Activated naive CD4-positive, alpha-beta T cell treated with anti-CD3 and anti-CD28 coated beads for 36 hours (primary cell): ENCODE results near the gene NOTCH1. TPM values are rescaled to one million over a fixed set of nuclear protein-coding genes. Genes with fewer than 3 reads are reported as not detected.
"Not testable (repeated sequence)": the region's sequence is repeated elsewhere in the genome, so short reads cannot be mapped to it uniquely, and the experiment has no call there.

ENCODE experiments used
- CTCF ChIA-PET: fragments of 350-600 bp; sonication (Branson Sonifier 250); formaldehyde crosslinking; loops from one replicate; lab custom pipeline; 2021; ENCODE audit warnings: antibody characterized with exemption; lab: Charles Lee
- DNase-seq: peaks from one replicate; pipeline ENCODE4 v3.0.0-alpha.2; 2020
- H3K27ac Mint-ChIP-seq: one replicate; pipeline ENCODE4 v1.8.0; 2021; ENCODE audit warnings: mild to moderate bottlenecking, mixed read lengths
- H3K27me3 Mint-ChIP-seq: one replicate; pipeline ENCODE4 v1.8.0; 2021; ENCODE audit warnings: low read depth, mixed read lengths
- H3K36me3 Mint-ChIP-seq: one replicate; pipeline ENCODE4 v1.8.0; 2021; ENCODE audit warnings: low read depth, mixed read lengths
- H3K4me1 Mint-ChIP-seq: one replicate; pipeline ENCODE4 v1.8.0; 2021; ENCODE audit warnings: low read depth, mixed read lengths
- H3K4me3 Mint-ChIP-seq: one replicate; pipeline ENCODE4 v1.8.0; 2021; ENCODE audit warnings: mild to moderate bottlenecking, moderate library complexity, mixed read lengths
- H3K9me3 Mint-ChIP-seq: one replicate; pipeline ENCODE4 v1.8.0; 2021; ENCODE audit warnings: mixed read lengths
- intact Hi-C: fragments of 100-400 bp; cut with micrococcal nuclease; formaldehyde crosslinking; loops from one replicate; pipeline ENCODE4 v1.15.1; 2023
- total RNA-seq, 2 experiments: library from RNA; stranded (reverse); gene quantifications; one replicate each; pipeline ENCODE4 v1.2.3, GENCODE V29; 2021

Gene NOTCH1
- total RNA-seq, 2 experiments from 2014 or later, result 71.4 to 80.2 TPM

DNA sequence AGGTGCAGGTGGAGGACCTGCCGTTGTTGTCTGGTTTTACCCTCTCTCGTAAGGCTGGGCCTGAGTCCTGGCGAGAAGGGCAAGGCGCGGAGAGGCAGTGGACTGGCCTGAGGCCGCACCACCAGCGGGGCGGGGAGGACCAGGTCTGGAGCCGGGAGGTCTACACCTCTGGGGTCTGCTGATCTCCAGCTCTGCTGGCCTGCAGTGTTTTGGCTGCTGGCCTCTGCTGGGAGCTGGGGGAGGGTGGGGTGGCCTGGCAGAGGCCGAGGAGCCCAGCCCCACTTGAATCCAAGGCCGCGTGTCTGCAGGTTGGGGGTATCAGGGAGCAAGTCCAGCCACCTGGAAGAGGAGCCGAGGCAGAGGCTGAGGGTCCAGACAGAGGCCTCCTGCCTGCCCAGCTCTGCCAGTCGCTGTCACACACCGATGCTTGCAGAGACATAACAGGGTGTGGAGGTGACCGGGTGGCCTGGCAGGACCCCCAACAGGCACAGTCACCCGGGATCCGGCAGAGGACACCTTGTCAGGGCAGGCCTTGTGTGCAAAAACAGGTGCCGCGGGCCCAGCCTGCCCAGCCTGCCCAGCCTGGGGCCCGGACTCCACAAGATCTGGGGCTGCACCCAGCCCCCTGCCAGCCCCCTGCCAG lies 29.9 kb upstream of the NOTCH1 start:
- H3K27me3 Mint-ChIP-seq, result no peaks in the 10 kb centered on the region
- CTCF ChIA-PET, result no interaction called here

DNA sequence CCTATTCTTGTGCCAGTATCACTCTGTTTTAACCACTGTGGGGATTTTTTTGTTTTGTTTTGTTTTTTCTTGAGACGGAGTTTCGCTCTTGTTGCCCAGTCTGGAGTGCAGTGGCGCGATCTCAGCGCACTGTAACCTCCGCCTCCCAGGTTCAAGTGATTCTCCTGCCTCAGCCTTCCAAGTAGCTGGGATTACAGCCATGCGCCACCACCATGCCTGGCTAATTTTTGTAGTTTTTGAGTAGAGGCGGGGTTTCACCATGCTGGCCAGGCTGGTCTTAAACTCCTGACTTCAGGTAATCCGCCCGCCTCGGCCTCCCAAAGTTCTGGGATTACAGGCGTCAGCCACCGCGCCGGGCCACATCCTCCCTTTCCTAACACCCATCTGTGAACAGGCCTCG lies 28.8 kb upstream of the NOTCH1 start:
- H3K27me3 Mint-ChIP-seq, DNase-seq, H3K4me3 Mint-ChIP-seq, H3K36me3 Mint-ChIP-seq, CTCF ChIA-PET, H3K4me1 Mint-ChIP-seq, intact Hi-C loops, H3K9me3 Mint-ChIP-seq, H3K27ac Mint-ChIP-seq: not testable (repeated sequence)

More for the DNA sequence above, 29.9 kb upstream of the NOTCH1 start:
- Mint-ChIP-seq H3K27ac (no peak overlapping the region), H3K4me1 (peaks cover 6% of the 10 kb centered on the region), H3K4me3 (no peak overlapping the region), H3K9me3 (no peaks in the 10 kb centered on the region), H3K36me3 (no peaks in the 10 kb centered on the region)
- DNase-seq, result no peak
- intact Hi-C loops, result no loop called here

DNA sequence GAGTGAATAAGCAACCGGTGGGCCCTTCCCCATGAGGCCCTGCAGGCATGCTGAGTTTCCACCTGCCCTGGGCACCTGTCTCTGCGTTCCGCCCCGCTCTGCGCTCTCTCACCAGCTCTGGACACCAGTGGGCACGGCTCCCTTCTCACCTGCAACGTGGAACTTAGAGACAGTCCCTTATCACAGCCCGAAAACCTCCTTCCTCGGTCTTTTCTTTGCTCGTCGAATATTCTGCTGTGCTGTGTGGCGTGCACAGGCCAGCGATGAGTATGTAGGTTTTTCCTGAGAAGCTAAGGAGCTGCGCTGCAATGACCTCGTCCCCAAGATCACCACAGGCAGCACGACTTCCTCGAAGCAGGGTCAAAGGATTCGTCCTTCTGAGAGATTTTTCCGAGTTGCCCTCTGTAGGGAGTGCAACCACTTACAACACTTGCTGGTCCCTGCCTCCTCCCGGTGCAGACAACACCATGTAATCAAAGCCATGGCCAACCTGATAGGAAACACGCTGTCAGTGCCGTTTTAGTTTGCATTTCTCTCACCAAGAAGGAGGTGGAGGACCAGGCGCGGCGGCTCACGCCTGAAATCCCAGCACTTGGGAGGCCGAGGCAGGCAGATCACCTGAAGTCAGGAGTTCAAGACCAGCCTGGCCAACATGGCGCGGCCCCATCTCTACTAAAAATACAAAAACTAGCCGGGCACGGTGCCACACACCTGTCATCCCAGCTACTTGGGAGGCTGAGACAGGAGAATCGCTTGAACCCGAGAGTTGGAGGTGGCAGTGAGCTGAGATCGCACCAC lies 27.2 kb upstream of the NOTCH1 start:
- intact Hi-C loops, result no loop called here
- Mint-ChIP-seq H3K27me3 (no peaks in the 10 kb centered on the region), H3K9me3 (no peaks in the 10 kb centered on the region), H3K4me3 (no peak overlapping the region), H3K4me1 (no peaks in the 10 kb centered on the region), H3K36me3 (no peaks in the 10 kb centered on the region), H3K27ac (no peak overlapping the region)
- CTCF ChIA-PET, result no interaction called here
- DNase-seq, result no peak

DNA sequence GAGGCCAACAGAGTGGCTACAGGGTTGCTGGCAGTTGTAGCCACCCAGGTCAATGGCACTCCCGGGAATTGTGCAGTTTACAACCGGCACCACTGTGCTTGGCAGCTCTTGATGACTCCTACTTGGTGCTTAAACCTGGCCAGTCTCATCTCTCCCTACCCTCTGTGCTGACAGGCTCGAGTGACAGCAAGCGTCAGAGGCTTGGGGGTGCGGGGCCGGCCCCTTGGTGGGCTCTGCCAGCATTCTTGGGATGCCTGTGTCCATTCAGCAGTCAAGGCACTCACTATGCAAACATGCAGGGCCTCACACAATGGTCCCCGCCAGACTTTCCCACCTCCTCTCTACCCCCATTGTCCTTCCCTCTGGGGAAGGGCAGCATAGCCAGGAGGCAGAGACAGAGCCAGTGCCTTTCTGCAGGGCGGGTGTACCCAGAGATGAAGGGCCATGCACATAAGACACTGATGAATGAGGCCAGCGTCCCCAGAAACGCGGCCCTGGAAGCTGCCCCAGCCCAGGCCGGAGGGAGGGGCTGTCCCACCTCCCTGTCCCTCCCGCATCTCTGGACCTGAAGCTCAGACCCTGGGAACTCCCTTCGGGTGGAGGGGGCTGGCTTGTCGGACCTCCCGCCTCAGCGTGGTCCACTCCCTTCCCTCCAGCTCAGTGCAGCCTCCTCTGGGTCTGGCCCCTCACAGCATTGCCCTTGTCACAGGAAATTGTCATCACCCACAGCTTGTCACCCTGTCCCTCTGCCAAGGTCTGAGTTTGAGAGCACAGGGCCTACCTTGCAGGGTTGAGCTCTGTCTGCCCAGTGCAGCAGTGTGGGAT lies 26.4 kb upstream of the NOTCH1 start:
- CTCF ChIA-PET, result no interaction called here
- intact Hi-C loops, result no loop called here
- Mint-ChIP-seq H3K27ac (no peak overlapping the region), H3K27me3 (no peaks in the 10 kb centered on the region), H3K4me1 (no peaks in the 10 kb centered on the region), H3K36me3 (no peaks in the 10 kb centered on the region), H3K4me3 (no peak overlapping the region), H3K9me3 (no peaks in the 10 kb centered on the region)
- no peak for DNase-seq

DNA sequence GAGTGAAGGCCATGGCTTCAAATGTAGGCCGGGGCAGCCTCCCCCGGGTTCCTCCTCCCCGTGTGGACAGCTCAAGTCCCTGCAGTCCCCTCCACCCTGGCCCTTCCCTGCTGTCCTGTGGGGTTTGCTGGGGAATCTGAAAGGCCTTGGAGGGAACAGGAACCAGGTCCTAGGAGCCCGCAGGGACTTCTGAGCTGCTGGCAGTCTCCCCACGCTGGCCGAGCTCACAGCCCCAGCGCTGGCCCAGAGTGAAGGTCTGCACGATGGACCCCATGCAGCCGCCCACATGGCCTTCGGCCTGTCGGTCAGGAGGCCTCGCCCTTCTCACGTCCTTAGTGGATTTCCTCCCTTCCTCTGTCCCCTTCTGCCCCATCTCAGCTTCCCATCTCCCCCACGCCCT lies 25.7 kb upstream of the NOTCH1 start:
- no peaks in the 10 kb centered on the region for H3K27me3 Mint-ChIP-seq
- no peaks in the 10 kb centered on the region for H3K36me3 Mint-ChIP-seq
- no peaks in the 10 kb centered on the region for H3K4me1 Mint-ChIP-seq

DNA sequence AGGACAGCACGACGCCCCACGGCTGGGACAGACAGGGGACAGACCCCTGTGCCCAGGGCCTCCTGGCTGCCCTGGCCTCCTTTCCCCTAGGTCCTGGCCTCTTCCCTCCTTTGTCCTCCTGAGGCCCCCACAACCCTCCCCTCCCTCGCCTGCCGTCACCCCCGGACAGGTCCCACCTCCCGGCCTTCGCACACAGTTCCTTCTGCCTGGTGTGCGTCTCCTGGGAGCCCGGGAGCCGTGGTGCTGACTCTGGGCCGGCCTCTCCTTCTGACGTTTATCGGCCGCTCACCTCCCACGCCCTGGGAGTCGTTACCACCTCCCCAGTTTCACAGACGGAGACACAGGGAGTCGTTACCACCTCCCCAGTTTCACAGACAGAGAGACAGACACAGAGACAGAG lies 25.1 kb upstream of the NOTCH1 start:
- no peaks in the 10 kb centered on the region for H3K4me1 Mint-ChIP-seq
- no peak overlapping the region for H3K27ac Mint-ChIP-seq
- CTCF ChIA-PET, result no interaction called here
- no peaks in the 10 kb centered on the region for H3K27me3 Mint-ChIP-seq
- DNase-seq, result no peak
- no peak overlapping the region for H3K4me3 Mint-ChIP-seq
- intact Hi-C loops, result no loop called here
- no peaks in the 10 kb centered on the region for H3K9me3 Mint-ChIP-seq
- H3K36me3 Mint-ChIP-seq, result no peaks in the 10 kb centered on the region

More for the DNA sequence above, 25.7 kb upstream of the NOTCH1 start:
- CTCF ChIA-PET, result no interaction called here
- H3K4me3 Mint-ChIP-seq, result no peak overlapping the region
- no peak for DNase-seq
- intact Hi-C loops, result no loop called here
- H3K27ac Mint-ChIP-seq, result no peak overlapping the region
- H3K9me3 Mint-ChIP-seq, result no peaks in the 10 kb centered on the region

DNA sequence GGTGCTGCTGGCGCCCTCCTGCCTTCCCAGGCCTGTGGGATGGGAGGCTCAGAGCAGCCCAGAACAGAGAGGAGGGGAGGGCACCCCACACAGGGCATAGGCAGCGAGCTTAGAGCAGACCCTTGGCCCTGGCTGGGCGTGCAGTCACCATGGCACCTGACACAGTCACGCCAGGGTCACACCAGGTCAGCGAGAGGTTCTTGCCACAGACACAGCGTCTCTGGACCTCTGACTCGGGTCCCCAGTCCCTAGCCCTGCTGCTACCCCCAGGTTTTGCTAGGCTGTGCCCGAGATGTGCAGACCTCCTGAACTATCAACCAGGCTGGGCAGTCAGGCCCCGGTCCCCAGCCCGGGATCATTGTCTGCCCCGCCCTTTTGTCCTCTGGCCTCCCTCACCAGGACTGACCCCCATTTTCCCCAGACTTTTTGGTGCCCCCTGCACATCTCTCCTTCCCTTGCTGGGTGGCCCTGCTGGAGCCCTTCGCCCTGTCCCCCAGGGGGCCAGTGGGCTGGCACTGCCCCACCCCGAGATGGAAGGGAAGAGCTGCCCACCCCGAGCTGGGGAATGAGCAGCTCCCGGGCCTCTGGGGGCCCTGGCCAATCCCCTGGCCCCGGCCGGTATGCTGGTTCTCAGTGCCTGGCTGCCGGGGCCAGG lies 24.5 kb upstream of the NOTCH1 start:
- H3K4me1 Mint-ChIP-seq, result no peaks in the 10 kb centered on the region
- CTCF ChIA-PET, result no interaction called here
- intact Hi-C loops, result no loop called here
- no peak overlapping the region for H3K4me3 Mint-ChIP-seq
- no peak for DNase-seq
- H3K36me3 Mint-ChIP-seq, result no peaks in the 10 kb centered on the region
- H3K27ac Mint-ChIP-seq, result no peak overlapping the region
- H3K27me3 Mint-ChIP-seq, result no peaks in the 10 kb centered on the region
- H3K9me3 Mint-ChIP-seq, result no peaks in the 10 kb centered on the region

DNA sequence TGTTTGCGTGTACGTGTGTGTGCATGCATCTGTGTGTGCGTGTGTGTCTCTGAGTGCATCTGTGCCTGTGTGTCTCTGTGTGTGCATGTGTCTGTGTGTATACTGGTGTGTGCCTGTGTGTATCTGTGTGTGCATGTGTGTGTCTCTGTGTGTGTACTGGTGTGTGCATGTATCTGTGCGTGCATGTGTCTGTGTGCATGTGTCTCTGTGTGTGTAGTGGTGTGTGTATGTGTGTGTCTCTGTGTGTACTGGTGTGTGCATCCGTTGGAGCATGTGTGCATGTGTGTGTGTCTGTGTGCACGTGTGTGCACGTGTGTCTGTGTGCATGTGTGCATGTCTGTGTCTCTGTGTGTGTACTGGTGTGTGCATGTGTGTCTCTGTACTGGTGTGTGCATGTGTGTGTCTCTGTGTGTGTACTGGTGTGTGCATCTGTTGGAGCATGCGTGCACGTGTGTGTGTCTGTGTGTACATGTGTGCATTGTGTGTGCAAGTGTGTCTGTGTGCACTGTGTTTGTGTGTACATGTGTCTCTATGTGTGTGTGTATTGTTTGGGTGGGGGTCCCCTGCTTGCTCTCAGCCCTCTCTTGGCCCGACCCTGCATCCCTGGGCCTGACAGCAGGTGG lies 23.8 kb upstream of the NOTCH1 start:
- intact Hi-C loops, result no loop called here

DNA sequence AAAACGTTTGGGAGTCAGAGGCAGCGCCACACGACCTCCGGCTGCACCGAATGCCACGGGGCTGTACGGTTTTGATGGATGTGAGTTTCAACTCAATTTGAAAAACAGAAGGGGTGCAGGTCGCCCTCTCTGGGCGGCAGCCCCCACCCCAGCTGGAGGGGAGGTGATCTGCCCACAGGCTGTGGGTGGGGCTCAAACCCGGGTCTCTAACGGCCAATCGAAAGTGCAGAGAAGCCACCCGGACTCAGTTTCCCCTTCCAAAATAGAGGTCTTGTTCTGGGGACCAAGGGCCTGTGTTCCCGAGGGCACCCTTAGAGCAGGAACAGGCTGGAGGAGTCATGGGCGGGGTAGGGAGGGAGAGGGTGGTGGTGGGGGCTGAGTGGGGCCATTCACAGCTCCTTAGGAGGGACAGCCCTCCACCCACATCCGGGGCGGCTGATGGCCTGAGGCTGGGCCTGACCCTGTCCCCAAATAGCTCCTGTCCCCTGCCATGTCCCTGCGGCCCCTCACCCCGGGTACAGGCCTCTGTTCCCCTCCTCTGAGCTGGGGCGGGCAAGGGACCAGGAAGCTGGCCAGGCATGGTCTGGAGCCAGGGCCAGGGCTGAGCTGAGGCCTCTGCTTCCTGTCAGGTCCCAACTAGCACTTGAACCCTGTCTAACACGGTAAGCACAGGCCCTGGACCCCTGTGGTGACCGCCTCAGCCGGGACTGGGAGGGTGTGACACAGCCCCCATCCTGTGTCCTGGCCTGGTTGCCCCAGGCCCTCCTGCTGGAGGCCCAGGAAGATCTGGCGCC lies 22.6 kb upstream of the NOTCH1 start:
- Mint-ChIP-seq H3K27me3 (no peaks in the 10 kb centered on the region), H3K4me1 (no peaks in the 10 kb centered on the region), H3K4me3 (no peak overlapping the region), H3K36me3 (no peaks in the 10 kb centered on the region), H3K9me3 (no peaks in the 10 kb centered on the region), H3K27ac (no peak overlapping the region)
- no peak for DNase-seq
- intact Hi-C loops, result no loop called here
- CTCF ChIA-PET, result no interaction called here

More for the DNA sequence above, 23.8 kb upstream of the NOTCH1 start:
- CTCF ChIA-PET, result no interaction called here
- no peaks in the 10 kb centered on the region for H3K9me3 Mint-ChIP-seq
- no peaks in the 10 kb centered on the region for H3K4me1 Mint-ChIP-seq
- no peak for DNase-seq
- no peaks in the 10 kb centered on the region for H3K36me3 Mint-ChIP-seq
- H3K27ac Mint-ChIP-seq, result no peak overlapping the region
- H3K27me3 Mint-ChIP-seq, result no peaks in the 10 kb centered on the region
- no peak overlapping the region for H3K4me3 Mint-ChIP-seq

DNA sequence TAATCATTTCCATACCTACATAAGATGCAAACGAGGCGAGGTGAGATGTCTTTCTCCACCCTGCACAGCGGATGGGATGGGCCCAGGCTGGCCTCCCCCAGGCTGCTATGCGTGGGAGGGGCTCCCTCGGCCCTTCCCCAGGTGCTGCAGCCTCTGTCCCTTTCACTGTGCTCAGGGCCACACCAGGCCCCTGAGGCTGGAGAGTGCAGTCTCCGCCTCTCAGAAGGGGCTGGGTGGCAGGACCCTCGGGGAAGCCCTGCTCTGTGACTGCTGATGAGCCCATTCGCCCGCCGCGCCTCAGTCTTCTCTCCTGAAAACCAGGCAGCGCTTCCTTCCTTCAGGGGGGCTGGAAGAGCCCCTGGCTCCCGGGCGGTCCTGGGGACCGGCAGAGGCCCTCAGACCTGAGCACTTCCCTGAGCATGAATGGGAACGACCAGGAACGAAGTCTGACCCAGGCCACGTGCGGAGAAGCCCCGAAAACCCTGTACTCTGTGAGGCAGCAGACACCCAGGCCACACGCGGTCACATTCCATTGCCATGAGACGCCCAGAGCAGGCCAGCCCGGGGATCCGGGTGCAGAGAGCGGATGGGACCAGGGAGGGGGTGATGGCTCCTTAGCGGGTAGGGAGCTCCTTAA lies 21.9 kb upstream of the NOTCH1 start:
- Mint-ChIP-seq H3K36me3 (no peaks in the 10 kb centered on the region), H3K4me3 (no peak overlapping the region), H3K27ac (no peak overlapping the region), H3K4me1 (no peaks in the 10 kb centered on the region), H3K27me3 (no peaks in the 10 kb centered on the region), H3K9me3 (no peaks in the 10 kb centered on the region)
- DNase-seq, result no peak
- intact Hi-C loops, result no loop called here
- CTCF ChIA-PET, result no interaction called here

DNA sequence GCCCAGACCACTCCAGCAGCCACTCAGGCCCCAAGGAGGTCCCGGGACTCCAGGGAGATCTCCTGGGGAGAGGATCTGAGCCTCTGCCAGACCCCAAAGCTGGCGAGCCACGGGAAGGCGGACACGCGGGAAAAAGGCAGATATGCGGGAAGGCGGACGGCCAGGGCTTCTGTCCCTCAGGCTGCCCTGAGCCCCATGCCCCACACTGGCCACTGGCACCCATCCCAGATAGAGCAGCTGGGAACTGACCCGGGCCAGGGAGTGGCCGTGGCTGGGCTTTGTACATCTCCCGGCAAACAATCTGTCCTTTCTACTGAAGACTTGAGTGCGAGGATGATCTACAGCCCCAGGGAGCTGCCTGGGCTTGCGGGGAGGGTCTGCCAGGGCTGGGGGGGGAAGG lies 21.1 kb upstream of the NOTCH1 start:
- Mint-ChIP-seq H3K4me3 (no peak overlapping the region), H3K36me3 (no peaks in the 10 kb centered on the region), H3K4me1 (no peaks in the 10 kb centered on the region), H3K27ac (no peak overlapping the region), H3K9me3 (no peaks in the 10 kb centered on the region), H3K27me3 (no peaks in the 10 kb centered on the region)
- CTCF ChIA-PET, result no interaction called here
- intact Hi-C loops, result no loop called here
- DNase-seq, result no peak
